Renal cortex interstitium (tissue), 15 donors: Measurements from ENCODE around the gene PALLD. TPM values are rescaled to one million over a fixed set of nuclear protein-coding genes. Genes with fewer than 3 reads are reported as not detected.
A peak's percentile ranks its signal among the peaks of the same experiment; 100 is the strongest.
"Not testable (repeated sequence)": the region's sequence is repeated elsewhere in the genome, so short reads cannot be mapped to it uniquely, and the experiment has no call there.

ENCODE experiments used
- DNase-seq, 11 donors: peaks; one replicate each; pipeline ENCODE4 v3.0.0-alpha.2; 2013; ENCODE audit warnings: low read depth in 9 of 11, low spot score in 4 of 11; ENCODE audit errors: extremely low read depth in 1 of 11
- long read RNA-seq, 16 experiments: transcript quantifications; one replicate each; lab custom pipeline, GENCODE V29; 2026
- polyA plus RNA-seq, 3 donors: library from polyadenylated mRNA; unstranded; fragments of 120-200 nt; gene quantifications; one replicate each; pipeline ENCODE4 v1.2.1, GENCODE V29; 2013; ENCODE audit not compliant: insufficient read length in 3 of 3

Gene PALLD
- polyA plus RNA-seq, result 100 to 1,000 TPM; 182 to 194 (median 191) TPM
- long read RNA-seq, donor 1, full-length matches to known transcripts, result 5 of 92 reads
- long read RNA-seq, donor 1, partial matches to known transcripts, result 87 of 92 reads
- long read RNA-seq, donor 1, other reads (novel, unspliced or antisense), result 0 of 92 reads
- long read RNA-seq, donor 2, full-length matches to known transcripts, result 10 of 45 reads
- long read RNA-seq, donor 2, partial matches to known transcripts, result 35 of 45 reads
- long read RNA-seq, donor 2, other reads (novel, unspliced or antisense), result 0 of 45 reads
- long read RNA-seq, donor 3, full-length matches to known transcripts, result 15 of 117 reads
- long read RNA-seq, donor 3, partial matches to known transcripts, result 82 of 117 reads
- long read RNA-seq, donor 3, other reads (novel, unspliced or antisense), result 20 of 117 reads
- long read RNA-seq, donor 4, full-length matches to known transcripts, result 12 of 41 reads
- long read RNA-seq, donor 4, partial matches to known transcripts, result 29 of 41 reads
- long read RNA-seq, donor 4, other reads (novel, unspliced or antisense), result 0 of 41 reads
- long read RNA-seq, donor 5, result 0 reads
- long read RNA-seq, donor 6, full-length matches to known transcripts, result 8 of 95 reads
- long read RNA-seq, donor 6, partial matches to known transcripts, result 75 of 95 reads
- long read RNA-seq, donor 6, other reads (novel, unspliced or antisense), result 12 of 95 reads
- long read RNA-seq, donor 7, full-length matches to known transcripts, result 4 of 129 reads
- long read RNA-seq, donor 7, partial matches to known transcripts, result 105 of 129 reads
- long read RNA-seq, donor 7, other reads (novel, unspliced or antisense), result 20 of 129 reads
- long read RNA-seq, donor 8, result 0 reads
- long read RNA-seq, donor 9, full-length matches to known transcripts, result 6 of 106 reads
- long read RNA-seq, donor 9, partial matches to known transcripts, result 80 of 106 reads
- long read RNA-seq, donor 9, other reads (novel, unspliced or antisense), result 20 of 106 reads
- long read RNA-seq, donor 10, full-length matches to known transcripts, result 12 of 56 reads
- long read RNA-seq, donor 10, partial matches to known transcripts, result 44 of 56 reads
- long read RNA-seq, donor 10, other reads (novel, unspliced or antisense), result 0 of 56 reads
- long read RNA-seq, donor 11, full-length matches to known transcripts, result 2 of 47 reads
- long read RNA-seq, donor 11, partial matches to known transcripts, result 39 of 47 reads
- long read RNA-seq, donor 11, other reads (novel, unspliced or antisense), result 6 of 47 reads
- long read RNA-seq, donor 12, full-length matches to known transcripts, result 8 of 23 reads
- long read RNA-seq, donor 12, partial matches to known transcripts, result 15 of 23 reads
- long read RNA-seq, donor 12, other reads (novel, unspliced or antisense), result 0 of 23 reads
- long read RNA-seq, donor 13, result 0 reads
- long read RNA-seq, donor 14, full-length matches to known transcripts, result 6 of 33 reads
- long read RNA-seq, donor 14, partial matches to known transcripts, result 27 of 33 reads
- long read RNA-seq, donor 14, other reads (novel, unspliced or antisense), result 0 of 33 reads
- long read RNA-seq, donor 15, full-length matches to known transcripts, result 6 of 15 reads
- long read RNA-seq, donor 15, partial matches to known transcripts, result 9 of 15 reads
- long read RNA-seq, donor 15, other reads (novel, unspliced or antisense), result 0 of 15 reads
- long read RNA-seq, donor 16, full-length matches to known transcripts, result 28 of 185 reads
- long read RNA-seq, donor 16, partial matches to known transcripts, result 107 of 185 reads
- long read RNA-seq, donor 16, other reads (novel, unspliced or antisense), result 50 of 185 reads

GRCh38 chr4:168496834-168497233, at the start of gene PALLD:
PALLD (plus strand) TSS chr4:168497052.
- DNase-seq, result no peak

GRCh38 chr4:168449063-168449462, 47.8 kb upstream of the PALLD start:
- DNase-seq, result not testable (repeated sequence)

GRCh38 chr4:168449719-168450452, 47.0 kb upstream of the PALLD start:
- no peak for DNase-seq

DNA sequence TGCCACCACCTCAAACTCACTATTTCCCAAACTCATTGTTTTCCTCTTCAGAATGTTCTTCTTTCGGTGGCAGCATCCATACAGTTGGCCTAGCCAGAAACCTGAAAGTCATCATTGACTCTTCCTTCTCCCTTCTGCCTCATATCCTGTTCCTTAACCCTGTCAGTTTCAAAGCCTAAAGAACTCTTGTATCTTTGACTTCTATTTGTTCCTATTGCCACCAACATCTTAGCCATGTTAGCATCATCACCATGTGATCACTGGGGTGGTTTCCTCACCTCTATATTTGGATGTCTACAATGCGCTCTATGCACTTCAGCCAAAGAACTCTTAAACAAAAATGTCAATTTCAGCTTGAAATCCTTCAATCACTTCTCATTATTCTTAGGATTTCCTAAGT, 45.5 kb upstream of the PALLD start:
- DNase-seq, result no peak

GRCh38 chr4:168451744-168452390, 45.0 kb upstream of the PALLD start:
- no peak for DNase-seq

DNA sequence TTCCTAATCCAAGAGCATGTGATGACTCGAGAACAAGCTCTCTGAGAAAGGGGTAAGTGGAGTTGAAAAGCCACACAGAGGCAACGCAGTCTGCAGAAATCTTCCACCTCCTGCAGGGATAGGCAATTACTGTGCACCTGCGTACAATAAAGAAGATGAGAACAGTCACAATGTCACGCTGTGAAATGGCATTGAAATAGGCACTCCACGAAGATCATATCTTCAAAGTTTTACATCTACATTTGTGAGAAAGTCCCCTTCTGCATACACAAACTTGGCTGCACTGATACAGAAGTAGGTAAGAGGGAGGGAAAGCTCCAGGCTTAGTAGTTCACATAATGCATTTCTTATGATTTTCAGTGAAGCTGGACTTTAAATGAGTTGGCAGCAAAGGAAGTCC, 43.7 kb upstream of the PALLD start:
- no peak for DNase-seq

- not testable (repeated sequence) for DNase-seq
Observed at GRCh38 chr4:168458256-168458655, 38.6 kb upstream of the PALLD start.

DNA sequence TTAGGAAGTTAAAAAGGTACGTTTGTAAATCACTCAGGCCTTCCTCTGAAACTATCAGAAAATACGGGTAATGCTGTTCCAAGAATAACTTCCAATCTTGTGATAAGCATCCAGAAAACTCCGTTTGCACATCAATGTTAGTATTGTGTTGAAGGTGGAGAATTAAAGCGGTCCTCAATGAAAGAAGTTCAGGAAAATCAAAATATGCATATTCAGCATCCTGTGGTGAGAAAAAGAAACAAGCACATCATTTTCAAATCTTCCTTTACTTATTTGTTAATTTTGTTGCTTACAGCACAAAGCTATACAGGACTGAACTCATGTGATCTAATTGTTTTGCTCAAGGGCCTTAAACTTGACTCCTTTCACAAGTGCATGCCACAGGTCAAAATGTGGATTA, 35.0 kb upstream of the PALLD start:
- no peak for DNase-seq

GRCh38 chr4:168472920-168473319, 23.9 kb upstream of the PALLD start:
- no peak for DNase-seq

- DNase-seq, result no peak
Observed at GRCh38 chr4:168474660-168475320, 22.1 kb upstream of the PALLD start.

DNA sequence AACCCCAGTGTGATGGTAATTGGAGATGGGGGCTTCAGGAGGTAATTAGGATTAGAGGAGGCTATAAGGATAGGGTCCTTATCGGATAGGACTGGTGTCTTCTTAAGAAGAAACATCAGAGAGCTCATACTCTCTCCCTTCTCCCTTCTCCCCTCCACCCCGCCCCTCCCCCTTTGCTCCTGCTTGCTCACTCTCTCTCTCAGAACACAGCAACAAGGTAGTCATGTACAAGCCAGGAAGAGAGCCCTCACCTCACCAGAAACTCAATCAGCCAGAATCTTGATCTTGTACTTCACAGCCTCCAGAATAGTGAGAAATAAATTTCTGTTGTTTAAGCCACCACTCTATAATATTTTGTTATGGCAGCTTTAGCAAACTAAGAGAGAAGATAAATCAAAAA, 21.1 kb upstream of the PALLD start:
- no peak for DNase-seq

DNA sequence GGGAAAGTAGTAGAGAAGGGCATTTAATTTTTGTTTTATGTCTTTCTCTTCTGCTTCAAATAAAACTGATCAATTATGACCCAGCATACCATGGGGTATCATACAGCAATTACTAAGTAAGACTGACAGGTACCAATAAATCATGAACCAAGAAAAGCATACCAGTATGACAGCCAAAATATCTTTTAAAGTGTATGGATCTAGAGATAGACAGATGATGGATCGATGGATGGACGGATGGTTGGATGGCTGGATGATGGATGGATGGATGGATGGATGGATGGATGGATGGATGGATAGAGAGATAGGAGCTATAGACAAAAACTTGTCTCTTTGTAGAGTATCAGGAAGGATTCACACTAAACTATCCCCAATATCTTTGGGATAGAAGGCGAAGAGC, 18.0 kb upstream of the PALLD start:
- DNase-seq, result no peak

- peak in 4 of 11 donors; percentile 11 to 33 (median 18) for DNase-seq
Observed at GRCh38 chr4:168480931-168481611, 15.8 kb upstream of the PALLD start.

GRCh38 chr4:168483811-168484210, 13.0 kb upstream of the PALLD start:
- no peak for DNase-seq

DNA sequence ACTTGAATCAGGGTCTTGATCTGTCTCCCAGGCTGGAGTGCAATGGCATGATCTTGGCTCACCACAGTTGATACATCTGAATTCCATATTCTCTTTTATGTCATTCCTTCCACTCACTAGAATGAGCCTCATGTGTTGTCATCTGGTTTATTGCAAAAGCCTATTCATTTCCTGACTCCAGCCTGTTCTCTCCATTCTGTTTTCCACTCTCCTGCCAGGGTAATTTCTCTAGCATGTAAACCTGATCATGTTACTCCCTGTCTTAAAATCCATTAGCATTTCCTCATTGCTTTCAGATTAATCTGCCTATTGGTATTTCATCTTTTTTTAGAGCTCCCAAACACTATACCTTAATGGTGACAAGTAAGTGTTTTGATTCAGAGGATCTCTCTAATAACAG, 12.2 kb upstream of the PALLD start:
- DNase-seq, result no peak
